Upper lobe of left lung (tissue), 6 donors: ENCODE data around the gene ZNF512B. TPM values are rescaled to one million over a fixed set of nuclear protein-coding genes. Genes with fewer than 3 reads are reported as not detected.

Source experiments
- ATAC-seq, 2 donors: fragments of 200-7000 bp; cut with Tn5 transposase; one replicate each; pipeline ENCODE4 v1.9.1; 2022; ENCODE audit warnings: mild to moderate bottlenecking in 2 of 2, moderate library complexity in 2 of 2; ENCODE audit not compliant: low FRiP score in 2 of 2
- DNase-seq, 2 donors: peaks; one replicate each; pipeline ENCODE4 v3.0.0-alpha.2; 2019 to 2020
- H3K27ac ChIP-seq, 4 donors: fragments of 200-600 bp; sonication (generic); one replicate each; pipeline ENCODE4 v1.5.1; 2016 to 2019
- H3K27me3 ChIP-seq, 4 donors: fragments of 200-600 bp; sonication (generic); one replicate each; pipeline ENCODE4 v1.5.1; 2017 to 2019
- H3K36me3 ChIP-seq, 4 donors: fragments of 200-600 bp; sonication (generic); one replicate each; pipeline ENCODE4 v1.5.1; 2016 to 2019
- H3K4me1 ChIP-seq, 4 donors: fragments of 200-600 bp; sonication (generic); one replicate each; pipeline ENCODE4 v1.5.1; 2018 to 2019
- H3K4me3 ChIP-seq, 4 donors: fragments of 200-600 bp; sonication (generic); one replicate each; pipeline ENCODE4 v1.5.1; 2017 to 2019; ENCODE audit warnings: mild to moderate bottlenecking in 2 of 4, moderate library complexity in 1 of 4
- H3K9me3 ChIP-seq, 4 donors: fragments of 200-600 bp; sonication (generic); one replicate each; pipeline ENCODE4 v1.5.1; 2018 to 2019
- CTCF ChIP-seq, 6 experiments: fragments of 450-650 bp in 4 of 6; fragments of 200-600 bp in 2 of 6; sonication (generic) in 2 of 6; IDR thresholded peaks; one replicate each; pipeline ENCODE4 v1.5.1; 2016 to 2019; ENCODE audit warnings: antibody characterized with exemption in 6 of 6
- EP300 ChIP-seq, 4 donors: sonication (generic); formaldehyde crosslinking; IDR thresholded peaks; one replicate each; pipeline ENCODE4 v1.5.1; 2017; ENCODE audit warnings: antibody characterized with exemption in 4 of 4, control low read depth in 2 of 4
- POLR2A ChIP-seq, 4 donors: fragments of 450-650 bp; IDR thresholded peaks; one replicate each; pipeline ENCODE4 v1.5.1; 2016 to 2017; ENCODE audit warnings: antibody characterized with exemption in 4 of 4, mild to moderate bottlenecking in 2 of 4
- POLR2AphosphoS5 ChIP-seq, 2 donors: sonication (generic); formaldehyde crosslinking; IDR thresholded peaks; one replicate each; pipeline ENCODE4 v1.5.1; 2017; ENCODE audit warnings: antibody characterized with exemption in 2 of 2
- WGBS, 2 donors: methylation state at CpG; one replicate each; pipeline ENCODE4 v1.1.5; 2017 to 2018; 5-methylcytosine and 5-hydroxymethylcytosine counted together
- total RNA-seq, 6 donors: library from RNA; depleted of rRNA in 4 of 6; stranded (reverse); fragments of >200 nt in 4 of 6; gene quantifications; one replicate each; pipeline versions ENCODE4 v1.1.0 to v1.2.1, GENCODE V29; 2016 to 2021
- donor health status: DM: no; HTN: no; CAD: no; lungs with moderate emphysema.
- donor health status: DM: no; HTN: yes; CAD: no; lungs with severe emphysema.

ZNF512B gene
- total RNA-seq, 6 donors from 2014 or later, result 10.8 to 22.0 (median 16.3) TPM

- Histone ChIP-seq H3K9me3 (no peaks in the 10 kb centered on the region), H3K4me1 (no peaks in the 10 kb centered on the region), H3K36me3 (peaks cover 24 to 86% (median 52%) of the 10 kb centered on the region in 4 donors), H3K27ac (no peak overlapping the region), H3K27me3 (no peaks in the 10 kb centered on the region), H3K4me3 (no peak overlapping the region)
- ATAC-seq (no peak), DNase-seq (no peak)
- TF ChIP-seq EP300 (IDR thresholded peaks at IDR 0.05), result no peak
- TF ChIP-seq POLR2AphosphoS5 (IDR thresholded peaks at IDR 0.05), result no peak
- TF ChIP-seq CTCF (IDR thresholded peaks at IDR 0.05), result no peak
- TF ChIP-seq POLR2A (IDR thresholded peaks at IDR 0.05), result no peak
- WGBS, 2 donors, result 87 to 91% methylated on average over 8 of the region's 8 CpGs
These were observed 41.0 kb upstream of the ZNF512B start for GRCh38 chr20:64010711-64011237.

- Histone ChIP-seq H3K27me3 (no peaks in the 10 kb centered on the region), H3K4me3 (no peak overlapping the region), H3K4me1 (no peaks in the 10 kb centered on the region), H3K9me3 (no peaks in the 10 kb centered on the region), H3K27ac (no peak overlapping the region), H3K36me3 (peaks cover 22 to 86% (median 51%) of the 10 kb centered on the region in 4 donors)
- 84 to 90% methylated on average over 12 to 13 of the region's 13 CpGs for WGBS, 2 donors
- TF ChIP-seq EP300 (IDR thresholded peaks at IDR 0.05), result no peak
- TF ChIP-seq CTCF (IDR thresholded peaks at IDR 0.05), result no peak
- TF ChIP-seq POLR2A (IDR thresholded peaks at IDR 0.05), result no peak
- TF ChIP-seq POLR2AphosphoS5 (IDR thresholded peaks at IDR 0.05), result no peak
- DNase-seq (no peak), ATAC-seq (no peak)
These were observed 40.2 kb upstream of the ZNF512B start for GRCh38 chr20:64009811-64010387.

GRCh38 chr20:64006902-64007301 is 37.2 kb upstream of the ZNF512B start:
- no peaks in the 10 kb centered on the region for H3K27me3 ChIP-seq
- WGBS, 2 donors, result 97 to 98% methylated on average over 3 of the region's 3 CpGs
- H3K4me3 ChIP-seq, result no peak overlapping the region
- no peaks in the 10 kb centered on the region for H3K9me3 ChIP-seq
- peaks cover 28 to 92% (median 65%) of the 10 kb centered on the region in 4 donors for H3K36me3 ChIP-seq
- H3K4me1 ChIP-seq, result peaks cover 0 to 12% (median 7%) of the 10 kb centered on the region in 4 donors
- H3K27ac ChIP-seq, result no peak overlapping the region
- ATAC-seq (no peak), DNase-seq (no peak)
- no peak for TF ChIP-seq EP300 (IDR thresholded peaks at IDR 0.05)
- no peak for TF ChIP-seq POLR2AphosphoS5 (IDR thresholded peaks at IDR 0.05)
- no peak for TF ChIP-seq POLR2A (IDR thresholded peaks at IDR 0.05)
- TF ChIP-seq CTCF (IDR thresholded peaks at IDR 0.05), result no peak

GRCh38 chr20:64006490-64006889 is 36.8 kb upstream of the ZNF512B start:
- TF ChIP-seq POLR2AphosphoS5 (IDR thresholded peaks at IDR 0.05) (no peak), EP300 (IDR thresholded peaks at IDR 0.05) (no peak), POLR2A (IDR thresholded peaks at IDR 0.05) (no peak), CTCF (IDR thresholded peaks at IDR 0.05) (no peak)
- Histone ChIP-seq H3K36me3 (peaks cover 27 to 95% (median 68%) of the 10 kb centered on the region in 4 donors), H3K27me3 (no peaks in the 10 kb centered on the region), H3K27ac (no peak overlapping the region), H3K4me3 (no peak overlapping the region), H3K4me1 (peaks cover 0 to 12% (median 7%) of the 10 kb centered on the region in 4 donors), H3K9me3 (no peaks in the 10 kb centered on the region)
- ATAC-seq (no peak), DNase-seq (no peak)
- WGBS, 2 donors, result 81 to 90% methylated on average over 9 to 10 of the region's 10 CpGs

- no peak for TF ChIP-seq POLR2AphosphoS5 (IDR thresholded peaks at IDR 0.05)
- no peak for TF ChIP-seq EP300 (IDR thresholded peaks at IDR 0.05)
- no peak for TF ChIP-seq CTCF (IDR thresholded peaks at IDR 0.05)
- no peak for TF ChIP-seq POLR2A (IDR thresholded peaks at IDR 0.05)
- ATAC-seq (no peak), DNase-seq (no peak)
- no peaks in the 10 kb centered on the region for H3K27me3 ChIP-seq
- H3K4me3 ChIP-seq, result no peak overlapping the region
- H3K9me3 ChIP-seq, result no peaks in the 10 kb centered on the region
- H3K4me1 ChIP-seq, result peaks cover 0 to 12% (median 7%) of the 10 kb centered on the region in 4 donors
- H3K36me3 ChIP-seq, result peaks cover 22 to 95% (median 68%) of the 10 kb centered on the region in 4 donors
- WGBS, 2 donors, result 74 to 80% methylated on average over 6 of the region's 6 CpGs
- H3K27ac ChIP-seq, result no peak overlapping the region
These were observed 35.7 kb upstream of the ZNF512B start for GRCh38 chr20:64005394-64005793.
